Nephron (organoid): Measurements from ENCODE around the gene VPS39.
A peak's percentile ranks its signal among the peaks of the same experiment; 100 is the strongest.

Experiments used
- H3K27ac Mint-ChIP-seq, 3 experiments: 2 replicates each; pipeline ENCODE4 v1.8.0; 2020; ENCODE audit warnings: mixed read lengths in 3 of 3, mild to moderate bottlenecking in 2 of 3, moderate library complexity in 1 of 3
- H3K27me3 Mint-ChIP-seq: 2 replicates; pipeline ENCODE4 v1.8.0; 2021; ENCODE audit warnings: low read depth, mild to moderate bottlenecking, moderate library complexity, mixed read lengths
- H3K36me3 Mint-ChIP-seq: 2 replicates; pipeline ENCODE4 v1.8.0; 2020; ENCODE audit warnings: low read depth, mixed read lengths
- H3K4me1 Mint-ChIP-seq: 2 replicates; pipeline ENCODE4 v1.8.0; 2020; ENCODE audit warnings: mixed read lengths
- H3K4me3 Mint-ChIP-seq, 3 experiments: 2 replicates each; pipeline ENCODE4 v1.8.0; 2020; ENCODE audit warnings: mild to moderate bottlenecking in 3 of 3, mixed read lengths in 3 of 3, moderate library complexity in 2 of 3
- H3K9me3 Mint-ChIP-seq: 2 replicates; pipeline ENCODE4 v1.8.0; 2020; ENCODE audit warnings: mixed read lengths
- CTCF ChIP-seq, 3 experiments: fragments of 200-600 bp; sonication (generic); IDR thresholded peaks; one replicate each; pipeline ENCODE4 v1.5.0; 2021; ENCODE audit warnings: antibody characterized with exemption in 3 of 3; ENCODE audit not compliant: unreplicated experiment in 3 of 3

VPS39 gene

GRCh38 chr15:42119446-42119760 is 88.7 kb downstream of the VPS39 start:
- no peaks in the 10 kb centered on the region for H3K36me3 Mint-ChIP-seq
- peaks cover 3% of the 10 kb centered on the region for H3K9me3 Mint-ChIP-seq
- no peak for TF ChIP-seq CTCF (IDR thresholded peaks at IDR 0.05; ENCODE audit: unreplicated experiment in 3 of 3)
- H3K4me3 Mint-ChIP-seq, result no peak overlapping the region
- peaks cover 7% of the 10 kb centered on the region for H3K27me3 Mint-ChIP-seq
- H3K4me1 Mint-ChIP-seq, result peaks cover 7% of the 10 kb centered on the region
- no peak overlapping the region for H3K27ac Mint-ChIP-seq

GRCh38 chr15:42118650-42119445 is 89.3 kb downstream of the VPS39 start:
- H3K27me3 Mint-ChIP-seq, result peaks cover 7% of the 10 kb centered on the region
- H3K36me3 Mint-ChIP-seq, result no peaks in the 10 kb centered on the region
- TF ChIP-seq CTCF (IDR thresholded peaks at IDR 0.05; ENCODE audit: unreplicated experiment in 3 of 3), result no peak
- H3K27ac Mint-ChIP-seq, result no peak overlapping the region
- H3K4me3 Mint-ChIP-seq, result peak overlapping the region in 2 of 3 experiments; percentile 8 to 12
- H3K4me1 Mint-ChIP-seq, result peaks cover 7% of the 10 kb centered on the region
- H3K9me3 Mint-ChIP-seq, result peaks cover 3% of the 10 kb centered on the region

- Mint-ChIP-seq H3K4me1 (peaks cover 3% of the 10 kb centered on the region), H3K36me3 (no peaks in the 10 kb centered on the region), H3K27me3 (peaks cover 3% of the 10 kb centered on the region), H3K4me3 (no peak overlapping the region), H3K9me3 (peaks cover 15% of the 10 kb centered on the region), H3K27ac (no peak overlapping the region)
- TF ChIP-seq CTCF (IDR thresholded peaks at IDR 0.05; ENCODE audit: unreplicated experiment in 3 of 3), result no peak
Measured at GRCh38 chr15:42111924-42112323, 96.2 kb downstream of the VPS39 start.

- no peak overlapping the region for H3K27ac Mint-ChIP-seq
- H3K4me1 Mint-ChIP-seq, result peaks cover 3% of the 10 kb centered on the region
- peaks cover 12% of the 10 kb centered on the region for H3K9me3 Mint-ChIP-seq
- no peaks in the 10 kb centered on the region for H3K36me3 Mint-ChIP-seq
- no peaks in the 10 kb centered on the region for H3K27me3 Mint-ChIP-seq
- no peak overlapping the region for H3K4me3 Mint-ChIP-seq
- TF ChIP-seq CTCF (IDR thresholded peaks at IDR 0.05; ENCODE audit: unreplicated experiment in 3 of 3), result no peak
Measured at GRCh38 chr15:42110367-42110766, 97.7 kb downstream of the VPS39 start.

DNA sequence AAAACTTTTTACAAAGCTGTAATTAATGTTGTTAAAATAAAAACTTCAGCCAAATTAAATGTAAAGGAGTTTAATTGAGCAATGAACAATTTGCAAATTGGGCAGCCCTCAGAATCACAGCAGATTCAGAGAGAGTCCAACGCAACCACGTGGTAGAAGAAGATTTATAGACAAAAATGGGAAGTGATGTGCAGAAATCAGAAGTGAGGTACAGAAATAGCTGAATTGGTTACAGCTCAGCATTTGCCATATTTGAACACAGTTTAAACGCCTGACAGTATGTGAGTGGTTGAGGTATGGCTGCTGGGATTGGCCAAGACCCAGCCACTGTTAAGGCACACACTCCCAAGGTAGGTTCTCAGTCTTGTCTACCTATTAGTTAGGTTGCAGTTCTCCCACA is 99.3 kb downstream of the VPS39 start:
- Mint-ChIP-seq H3K27ac (no peak overlapping the region), H3K36me3 (no peaks in the 10 kb centered on the region), H3K4me1 (peaks cover 3% of the 10 kb centered on the region), H3K9me3 (peaks cover 12% of the 10 kb centered on the region), H3K4me3 (no peak overlapping the region), H3K27me3 (no peaks in the 10 kb centered on the region)
- TF ChIP-seq CTCF (IDR thresholded peaks at IDR 0.05; ENCODE audit: unreplicated experiment in 3 of 3), result no peak
